Brain microvascular endothelial cell (primary cell): ENCODE data around the gene DCAF11.

ENCODE experiments used
- DNase-seq: peaks from one replicate; pipeline ENCODE4 v3.0.0-alpha.2; 2020
- H3K27ac ChIP-seq: fragments of 250-450 bp; sonication (Bioruptor Pico); 2 replicates; pipeline ENCODE4 v1.5.1; 2020; ENCODE audit warnings: mild to moderate bottlenecking, moderate library complexity
- H3K27me3 ChIP-seq: fragments of 250-450 bp; sonication (Bioruptor Pico); replicated peaks from 2 replicates; pipeline ENCODE4 v1.5.1; 2020; ENCODE audit warnings: mild to moderate bottlenecking
- H3K36me3 ChIP-seq: fragments of 250-450 bp; sonication (Bioruptor Pico); replicated peaks from 2 replicates; pipeline ENCODE4 v1.5.1; 2020; ENCODE audit warnings: mild to moderate bottlenecking
- H3K4me3 ChIP-seq: 2 replicates; pipeline ENCODE4 v1.5.1; 2011; ENCODE audit warnings: low read depth, mild to moderate bottlenecking, control low read depth, low read length, moderate library complexity
- in situ Hi-C: cut with HindIII; loops from 2 replicates; pipeline ENCODE4 v1.10.0; 2017; ENCODE audit warnings: low sequenced_read_pairs, low pct_ligation_motif_present
- TF ChIP-seq, protein P1 (sequence below): IDR thresholded peaks from 2 replicates; pipeline ENCODE4 v1.5.1; 2011; ENCODE audit warnings: low read depth, mild to moderate bottlenecking, moderate library complexity, low read length, control low read depth, inconsistent platforms; ENCODE audit errors: missing control alignments

DCAF11 gene

DNA sequence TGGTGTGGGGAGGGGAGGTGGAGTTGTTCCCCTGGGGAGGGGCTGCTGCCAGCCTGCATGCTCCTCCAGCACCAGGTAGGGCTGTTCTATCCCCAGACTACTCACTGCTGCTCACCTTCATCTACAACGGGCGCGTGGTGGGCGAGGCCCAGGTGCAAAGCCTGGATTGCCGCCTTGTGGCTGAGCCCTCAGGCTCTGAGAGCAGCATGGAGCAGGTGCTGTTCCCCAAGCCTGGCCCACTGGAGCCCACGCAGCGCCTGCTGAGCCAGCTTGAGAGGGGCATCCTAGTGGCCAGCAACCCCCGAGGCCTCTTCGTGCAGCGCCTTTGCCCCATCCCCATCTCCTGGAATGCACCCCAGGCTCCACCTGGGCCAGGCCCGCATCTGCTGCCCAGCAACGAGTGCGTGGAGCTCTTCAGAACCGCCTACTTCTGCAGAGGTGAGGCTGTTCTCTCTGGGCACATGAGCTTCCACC is 50.0 kb downstream of the DCAF11 start:
- TF ChIP-seq, protein P1, sequence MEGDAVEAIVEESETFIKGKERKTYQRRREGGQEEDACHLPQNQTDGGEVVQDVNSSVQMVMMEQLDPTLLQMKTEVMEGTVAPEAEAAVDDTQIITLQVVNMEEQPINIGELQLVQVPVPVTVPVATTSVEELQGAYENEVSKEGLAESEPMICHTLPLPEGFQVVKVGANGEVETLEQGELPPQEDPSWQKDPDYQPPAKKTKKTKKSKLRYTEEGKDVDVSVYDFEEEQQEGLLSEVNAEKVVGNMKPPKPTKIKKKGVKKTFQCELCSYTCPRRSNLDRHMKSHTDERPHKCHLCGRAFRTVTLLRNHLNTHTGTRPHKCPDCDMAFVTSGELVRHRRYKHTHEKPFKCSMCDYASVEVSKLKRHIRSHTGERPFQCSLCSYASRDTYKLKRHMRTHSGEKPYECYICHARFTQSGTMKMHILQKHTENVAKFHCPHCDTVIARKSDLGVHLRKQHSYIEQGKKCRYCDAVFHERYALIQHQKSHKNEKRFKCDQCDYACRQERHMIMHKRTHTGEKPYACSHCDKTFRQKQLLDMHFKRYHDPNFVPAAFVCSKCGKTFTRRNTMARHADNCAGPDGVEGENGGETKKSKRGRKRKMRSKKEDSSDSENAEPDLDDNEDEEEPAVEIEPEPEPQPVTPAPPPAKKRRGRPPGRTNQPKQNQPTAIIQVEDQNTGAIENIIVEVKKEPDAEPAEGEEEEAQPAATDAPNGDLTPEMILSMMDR: no peak
- Histone ChIP-seq H3K27ac (no peak overlapping the region), H3K27me3 (no peaks in the 10 kb centered on the region), H3K4me3 (no peak overlapping the region), H3K36me3 (peaks cover 59% of the 10 kb centered on the region)
- no peak for DNase-seq
- in situ Hi-C loops: no loop called here

DNA sequence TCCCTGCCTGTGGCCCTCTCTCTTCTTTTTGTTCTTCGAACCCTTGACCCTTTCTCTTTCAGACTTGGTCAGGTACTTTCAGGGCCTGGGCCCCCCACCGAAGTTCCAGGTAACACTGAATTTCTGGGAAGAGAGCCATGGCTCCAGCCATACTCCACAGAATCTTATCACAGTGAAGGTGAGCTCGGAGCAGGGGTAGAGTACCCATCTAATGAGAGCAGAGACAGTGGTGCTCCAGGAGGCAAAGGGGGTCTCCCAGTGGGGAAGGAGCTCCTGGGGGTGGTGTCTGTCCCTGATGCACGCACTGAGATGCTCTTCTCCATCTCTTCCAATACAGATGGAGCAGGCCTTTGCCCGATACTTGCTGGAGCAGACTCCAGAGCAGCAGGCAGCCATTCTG is 51.2 kb downstream of the DCAF11 start:
- Histone ChIP-seq H3K27ac (no peak overlapping the region), H3K27me3 (no peaks in the 10 kb centered on the region), H3K4me3 (no peak overlapping the region), H3K36me3 (peaks cover 51% of the 10 kb centered on the region)
- TF ChIP-seq, protein P1: no peak
- in situ Hi-C loops: no loop called here
- no peak for DNase-seq

DNA sequence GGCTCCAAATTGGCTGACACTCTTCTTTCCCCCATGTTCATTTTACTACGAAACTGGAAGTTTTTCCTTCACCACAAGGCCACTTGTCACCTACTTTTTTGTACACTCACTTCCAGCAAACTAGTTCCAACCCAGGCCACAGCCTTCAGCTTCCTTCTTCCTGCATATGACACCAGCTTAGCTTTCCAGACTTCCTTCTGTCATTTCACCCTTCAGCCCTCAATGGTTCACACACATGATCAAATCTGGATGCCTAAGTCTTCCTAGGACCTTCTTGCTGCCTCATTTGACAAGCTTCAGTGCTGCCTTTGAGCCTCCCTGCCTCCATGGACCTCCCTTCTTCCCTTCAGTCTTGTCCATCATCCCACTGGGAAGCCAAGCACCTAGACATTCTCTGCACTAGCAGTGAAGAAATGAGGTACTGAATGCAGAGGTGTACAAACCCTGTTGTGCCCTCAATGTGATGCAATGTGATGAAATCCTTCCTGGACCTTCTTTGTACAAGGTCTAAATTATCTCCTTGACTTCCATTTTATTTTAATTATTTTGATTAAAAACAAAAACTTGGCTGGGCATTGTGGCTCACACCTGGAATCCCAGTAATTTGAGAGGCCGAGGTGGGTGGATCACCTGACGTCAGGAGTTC is 53.0 kb downstream of the DCAF11 start:
- no peaks in the 10 kb centered on the region for H3K27me3 ChIP-seq
- peaks cover 51% of the 10 kb centered on the region for H3K36me3 ChIP-seq
- no peak for DNase-seq
- in situ Hi-C loops: no loop called here
- TF ChIP-seq, protein P1: no peak
- no peak overlapping the region for H3K27ac ChIP-seq
- no peak overlapping the region for H3K4me3 ChIP-seq

DNA sequence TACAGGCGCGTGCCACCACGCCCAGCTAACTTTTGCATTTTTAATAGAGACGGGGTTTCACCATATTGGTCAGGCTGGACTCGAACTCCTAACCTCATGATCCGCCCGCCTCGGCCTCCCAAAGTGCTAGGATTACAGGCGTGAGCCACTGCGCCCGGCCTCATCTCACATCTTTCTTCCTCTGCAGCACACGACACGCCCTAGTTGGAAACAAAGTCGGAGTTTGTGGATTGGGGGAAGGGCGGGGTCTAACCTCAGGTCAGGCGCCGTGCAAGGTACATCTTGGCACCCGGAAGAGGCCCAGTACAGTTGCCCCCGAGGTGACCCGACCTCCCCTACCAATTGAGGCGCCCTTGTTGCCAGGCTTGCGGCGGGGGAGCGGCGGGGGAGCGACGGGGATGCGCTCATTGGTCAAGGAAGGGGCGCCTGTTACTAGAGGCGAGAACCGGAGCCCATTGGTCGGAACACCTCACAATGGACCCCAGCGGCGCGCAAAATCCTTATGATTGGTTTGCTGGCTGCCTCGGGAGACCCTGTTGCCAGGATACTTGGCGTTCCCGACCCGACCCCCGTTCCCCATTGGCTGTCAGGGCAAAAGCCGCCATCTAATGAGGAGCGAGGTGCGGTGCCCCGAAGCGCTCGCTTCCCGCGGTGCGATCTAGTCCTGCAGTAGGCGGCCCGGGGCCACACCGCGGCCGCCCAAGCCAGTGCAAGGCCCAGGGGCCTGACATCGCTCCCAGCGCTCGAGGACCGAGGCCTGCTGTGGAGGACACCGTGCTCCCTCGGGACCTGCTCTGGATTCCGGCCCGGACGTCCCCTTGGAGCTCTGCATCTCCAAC is 57.1 kb downstream of the DCAF11 start, which contains the start of gene REC8:
REC8 (plus strand) TSS at position 659 of the 839 bp plus-strand sequence. CDS start 473 bp downstream, outside the sequence.
- Histone ChIP-seq H3K4me3 (peak within 1 kb of the TSS; percentile 64), H3K27me3 (no peaks in the 10 kb centered on the region), H3K36me3 (peaks cover 16% of the 10 kb centered on the region), H3K27ac (no peak within 1 kb of the TSS)
- in situ Hi-C loops: no loop called here
- DNase-seq: peak; percentile 71
- TF ChIP-seq, protein P1: no peak

DNA sequence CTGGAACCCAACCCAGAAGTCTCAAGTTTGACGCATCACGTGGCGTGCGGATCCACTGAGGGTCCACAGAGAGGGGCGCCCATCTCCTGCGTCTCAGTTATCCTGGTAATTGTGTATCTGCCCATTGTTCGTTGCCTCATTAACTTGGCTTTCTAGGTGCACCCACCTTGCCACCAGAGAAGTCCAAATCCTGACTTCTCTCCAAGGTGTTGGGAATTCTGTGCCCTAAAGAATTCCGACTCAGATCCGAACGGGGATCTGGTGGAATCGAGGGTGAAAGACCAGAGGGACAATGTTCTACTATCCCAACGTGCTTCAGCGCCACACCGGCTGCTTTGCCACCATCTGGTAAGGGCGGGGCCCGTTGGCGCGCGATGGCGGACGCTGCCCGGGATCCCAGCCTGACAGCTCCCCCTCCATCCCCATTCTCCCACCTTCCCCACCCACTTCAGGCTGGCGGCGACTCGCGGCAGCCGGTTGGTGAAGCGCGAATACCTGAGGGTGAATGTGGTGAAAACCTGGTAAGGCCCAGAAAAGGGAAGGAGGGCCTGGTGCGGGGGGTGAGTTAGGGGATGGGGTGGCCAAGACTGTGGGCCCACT is 57.8 kb downstream of the DCAF11 start:
- peaks cover 16% of the 10 kb centered on the region for H3K36me3 ChIP-seq
- in situ Hi-C loops: no loop called here
- peak overlapping the region; percentile 64 for H3K4me3 ChIP-seq
- no peak overlapping the region for H3K27ac ChIP-seq
- no peaks in the 10 kb centered on the region for H3K27me3 ChIP-seq
- TF ChIP-seq, protein P1: no peak
- DNase-seq: no peak
